Stimulated activated CD4-positive, alpha-beta T cell treated with anti-CD3 and anti-CD28 coated beads, Interleukin-15, amount 100 ng/mL, for 48 hours (primary cell): ENCODE measurements around the gene UMAD1.

Experiments
- DNase-seq, 2 donors: peaks; one replicate each; pipeline ENCODE4 v3.0.0-alpha.2; 2020; ENCODE audit warnings: low read depth in 2 of 2

Gene UMAD1

GRCh38 chr7:7764520-7765396 is 124.2 kb downstream of the UMAD1 start:
- no peak for DNase-seq

- DNase-seq = no peak
These were observed 124.9 kb downstream of the UMAD1 start for GRCh38 chr7:7765422-7765821.

GRCh38 chr7:7766671-7767070 is 126.1 kb downstream of the UMAD1 start:
- no peak for DNase-seq

- no peak for DNase-seq
These were observed 128.6 kb downstream of the UMAD1 start for GRCh38 chr7:7768977-7769709.

- no peak for DNase-seq
These were observed 129.4 kb downstream of the UMAD1 start for GRCh38 chr7:7769710-7770627.

- no peak for DNase-seq
These were observed 130.9 kb downstream of the UMAD1 start for GRCh38 chr7:7771452-7771851.

- no peak for DNase-seq
These were observed 131.9 kb downstream of the UMAD1 start for GRCh38 chr7:7772397-7772821.

- DNase-seq = no peak
These were observed 133.1 kb downstream of the UMAD1 start for GRCh38 chr7:7773334-7774309.

GRCh38 chr7:7779888-7780287 is 139.3 kb downstream of the UMAD1 start:
- no peak for DNase-seq

- no peak for DNase-seq
These were observed 142.4 kb downstream of the UMAD1 start for GRCh38 chr7:7783001-7783400.

GRCh38 chr7:7785344-7785973 is 144.9 kb downstream of the UMAD1 start:
- DNase-seq = no peak

- DNase-seq = no peak
These were observed 146.0 kb downstream of the UMAD1 start for GRCh38 chr7:7786595-7786994.

GRCh38 chr7:7789551-7789988 is 149.0 kb downstream of the UMAD1 start:
- no peak for DNase-seq

- no peak for DNase-seq
These were observed 149.6 kb downstream of the UMAD1 start for GRCh38 chr7:7790041-7790741.

- no peak for DNase-seq
These were observed 151.0 kb downstream of the UMAD1 start for GRCh38 chr7:7791523-7791922.

GRCh38 chr7:7792056-7792455 is 151.5 kb downstream of the UMAD1 start:
- DNase-seq = no peak

- DNase-seq = no peak
These were observed 152.7 kb downstream of the UMAD1 start for GRCh38 chr7:7793249-7793648.

GRCh38 chr7:7793921-7794320 is 153.4 kb downstream of the UMAD1 start:
- DNase-seq = no peak

GRCh38 chr7:7795203-7795602 is 154.7 kb downstream of the UMAD1 start:
- DNase-seq = no peak
